Measurements from ENCODE around the gene ASTE1. TPM values are rescaled to one million over a fixed set of nuclear protein-coding genes. Genes with fewer than 3 reads are reported as not detected.

The ASTE1 gene
- total and polyA plus RNA-seq, 2 of the 8 experiments (the other 6 are each of a cell fraction or from before 2014, with no cell fraction given), result 6.4 TPM; not detected in 1

GRCh38 chr3:130981469-130981868 is 45.2 kb downstream of the ASTE1 start:
- Histone ChIP-seq H2BK120ac (replicated peaks; ENCODE audit: low read depth, low read length) (no peak overlapping the region), H4K20me1 (replicated peaks in 1 of 2; ENCODE audit: control insufficient read depth in 1 of 2, insufficient read depth in 2 of 2, low read length in 2 of 2) (peaks cover 0 to 2% of the 10 kb centered on the region in 2 experiments), H3K23me2 (ENCODE audit: low read depth, low read length) (no peaks in the 10 kb centered on the region), H4K5ac (ENCODE audit: insufficient read length, low read depth, low read length) (no peak overlapping the region), H2AFZ (ENCODE audit: low read length) (no peak overlapping the region), H3K9ac (replicated peaks in 1 of 4; ENCODE audit: extremely low read depth in 1 of 4, low read depth in 3 of 4, low read length in 3 of 4) (no peak overlapping the region), H2BK5ac (ENCODE audit: low read depth, low read length) (no peak overlapping the region), H3K79me1 (ENCODE audit: low read depth, low read length) (no peaks in the 10 kb centered on the region), H3K4me2 (ENCODE audit: insufficient read depth in 1 of 2, low read depth in 2 of 2, low read length in 2 of 2) (no peak overlapping the region), H3K14ac (ENCODE audit: insufficient read length) (no peak overlapping the region), H2BK12ac (ENCODE audit: low read depth, low read length) (no peak overlapping the region), H3K18ac (ENCODE audit: extremely low read depth, low read length) (no peak overlapping the region), H3K27ac (ENCODE audit: low read depth, low read length) (no peak overlapping the region), H2BK15ac (ENCODE audit: low read length) (no peak overlapping the region), H3K9me3 (ENCODE audit: insufficient read depth in 2 of 2, low read depth in 1 of 2, low read length in 1 of 2) (no peaks in the 10 kb centered on the region), H3K36me3 (ENCODE audit: control insufficient read depth in 2 of 4, insufficient read depth in 4 of 4, low read length in 3 of 4) (peaks cover 0 to 10% (median 0%) of the 10 kb centered on the region in 4 experiments; a peak in 2 of 8 replicates), H4K8ac (ENCODE audit: extremely low read depth, insufficient read depth, low read length) (no peak overlapping the region), H3K4me3 (ENCODE audit: extremely low read depth in 1 of 4, insufficient read depth in 2 of 4, low read depth in 3 of 4, low read length in 4 of 4) (no peak overlapping the region), H3K23ac (ENCODE audit: insufficient read length) (no peak overlapping the region), H3K27me3 (replicated peaks in 1 of 4; ENCODE audit: control insufficient read depth in 3 of 4, extremely low read depth in 1 of 4, insufficient read depth in 3 of 4, low read length in 3 of 4) (no peaks in the 10 kb centered on the region), H4K91ac (replicated peaks; ENCODE audit: insufficient read length, low read length) (no peak overlapping the region), H2AK5ac (ENCODE audit: low read depth, low read length) (no peak overlapping the region), H3K4me1 (replicated peaks in 1 of 4; ENCODE audit: control insufficient read depth in 3 of 4, insufficient read depth in 4 of 4, low read length in 3 of 4) (no peaks in the 10 kb centered on the region), H3K79me2 (ENCODE audit: control insufficient read depth in 1 of 2, insufficient read depth in 2 of 2, low read length in 2 of 2) (no peaks in the 10 kb centered on the region), H2BK20ac (ENCODE audit: low read length) (no peak overlapping the region), H3K56ac (replicated peaks; ENCODE audit: insufficient read length, low read depth, low read length) (no peak overlapping the region), H3K4ac (replicated peaks; ENCODE audit: insufficient read length, low read depth, low read length) (no peak overlapping the region)
- POLR2A ChIA-PET (ENCODE audit: partially characterized antibody), result no interaction called here
- 92% methylated on average over 2 of the region's 2 CpGs; no CpG with 5 or more reads in 1 of the 2 experiments for WGBS, 2 experiments (ENCODE audit: extremely low coverage in 1 of 2, insufficient coverage in 1 of 2, insufficient read length in 1 of 2, insufficient replicate concordance in 2 of 2, low coverage in 1 of 2, low lambda C conversion rate in 2 of 2, missing lambda C conversion rate in 1 of 2)
- FAIRE-seq (no peak), DNase-seq (ENCODE audit: low read depth in 1 of 2, low spot score in 2 of 2) (no peak)
- CTCF ChIA-PET (ENCODE audit: partially characterized antibody), result no interaction called here
- no peak for TF ChIP-seq SIRT6 (IDR thresholded peaks at IDR 0.05; ENCODE audit: low read length)
- no peak for TF ChIP-seq SIX5 (IDR thresholded peaks at IDR 0.05; ENCODE audit: low read depth, low read length)
- TF ChIP-seq EGR1 (IDR thresholded peaks at IDR 0.05; ENCODE audit: borderline replicate concordance, low read depth, low read length), result no peak
- no peak for TF ChIP-seq CBX5 (IDR thresholded peaks at IDR 0.05; ENCODE audit: low read depth, low read length)
- no peak for TF ChIP-seq JUND (IDR thresholded peaks at IDR 0.05; ENCODE audit: low read length)
- no peak for TF ChIP-seq POU5F1 (IDR thresholded peaks at IDR 0.05; ENCODE audit: low read depth, low read length)
- TF ChIP-seq SP4 (IDR thresholded peaks at IDR 0.05; ENCODE audit: low read length), result no peak
- no peak for TF ChIP-seq GTF2F1 (IDR thresholded peaks at IDR 0.05; ENCODE audit: borderline replicate concordance, low read depth, low read length)
- no peak for TF ChIP-seq TAF7 (optimal IDR thresholded peaks at IDR 0.05; ENCODE audit: borderline replicate concordance, low read depth, low read length)
- TF ChIP-seq NRF1 (IDR thresholded peaks at IDR 0.05; ENCODE audit: low read depth, low read length), result no peak
- no peak for TF ChIP-seq KDM1A (IDR thresholded peaks at IDR 0.05; ENCODE audit: borderline replicate concordance, low read length)
- TF ChIP-seq ZNF274 (IDR thresholded peaks at IDR 0.05; ENCODE audit: borderline replicate concordance, extremely low read depth, low read length), result no peak
- TF ChIP-seq RFX5 (IDR thresholded peaks at IDR 0.05; ENCODE audit: borderline replicate concordance, low read depth, low read length), result no peak
